Esophagus muscularis mucosa (tissue), 4 donors: ENCODE data around the gene CD180. TPM values are rescaled to one million over a fixed set of nuclear protein-coding genes. Genes with fewer than 3 reads are reported as not detected.

Source experiments
- DNase-seq: peaks from one replicate; pipeline ENCODE4 v3.0.0-alpha.2; 2017; ENCODE audit errors: extremely low spot score
- H3K27ac ChIP-seq, 4 donors: fragments of 200-600 bp; sonication (generic); replicated peaks in 1 of 4; 1 replicate in 3 of 4; 2 replicates in 1 of 4; pipeline ENCODE4 v1.5.1; 2016 to 2019; ENCODE audit warnings: mild to moderate bottlenecking in 1 of 4
- H3K27me3 ChIP-seq, 4 donors: fragments of 200-600 bp; sonication (generic); one replicate each; pipeline versions ENCODE4 v1.5.1 to v1.6.0; 2016 to 2019
- H3K36me3 ChIP-seq, 4 donors: fragments of 200-600 bp; sonication (generic); one replicate each; pipeline ENCODE4 v1.5.1; 2016 to 2019
- H3K4me1 ChIP-seq, 4 donors: fragments of 200-600 bp; sonication (generic); one replicate each; pipeline ENCODE4 v1.5.1; 2016 to 2019
- H3K4me3 ChIP-seq, 4 donors: fragments of 200-600 bp; sonication (generic); 1 replicate in 2 of 4; 2 replicates in 2 of 4; pipeline ENCODE4 v1.5.1; 2016 to 2019; ENCODE audit warnings: mild to moderate bottlenecking in 4 of 4, moderate library complexity in 1 of 4
- H3K9me3 ChIP-seq, 4 donors: fragments of 200-600 bp; sonication (generic); 1 replicate in 3 of 4; 2 replicates in 1 of 4; pipeline ENCODE4 v1.5.1; 2016 to 2019
- EP300 ChIP-seq: sonication (generic); formaldehyde crosslinking; IDR thresholded peaks from one replicate; pipeline ENCODE4 v1.6.1; 2017; ENCODE audit warnings: antibody characterized with exemption
- POLR2A ChIP-seq: fragments of 450-650 bp; IDR thresholded peaks from one replicate; pipeline ENCODE4 v1.6.1; 2017; ENCODE audit warnings: antibody characterized with exemption, moderate library complexity, mild to moderate bottlenecking, low read depth
- POLR2AphosphoS5 ChIP-seq, 2 donors: sonication (generic); formaldehyde crosslinking; IDR thresholded peaks; one replicate each; pipeline ENCODE4 v1.6.1; 2017; ENCODE audit warnings: antibody characterized with exemption in 2 of 2
- WGBS: methylation state at CpG from one replicate; pipeline ENCODE4 v1.1.5; 2018; 5-methylcytosine and 5-hydroxymethylcytosine counted together
- intact Hi-C: fragments of 100-400 bp; cut with DNase I; formaldehyde crosslinking; loops from one replicate; pipeline ENCODE4 v1.15.1; 2023
- total RNA-seq, 4 donors: library from RNA; depleted of rRNA; stranded (reverse); fragments of >200 nt; gene quantifications; one replicate each; pipeline versions ENCODE4 v1.1.0 to v1.2.1, GENCODE V29; 2016
- TF ChIP-seq, protein P1 (sequence below), 3 experiments: fragments of 200-600 bp in 2 of 3; fragments of 450-650 bp in 1 of 3; sonication (generic) in 2 of 3; IDR thresholded peaks; one replicate each; pipeline ENCODE4 v1.5.1; 2017 to 2019; ENCODE audit warnings: antibody characterized with exemption in 3 of 3, mild to moderate bottlenecking in 2 of 3, moderate library complexity in 1 of 3

Gene CD180
- total RNA-seq, 4 donors from 2014 or later, result 0.42 to 1.8 (median 0.67) TPM

DNA sequence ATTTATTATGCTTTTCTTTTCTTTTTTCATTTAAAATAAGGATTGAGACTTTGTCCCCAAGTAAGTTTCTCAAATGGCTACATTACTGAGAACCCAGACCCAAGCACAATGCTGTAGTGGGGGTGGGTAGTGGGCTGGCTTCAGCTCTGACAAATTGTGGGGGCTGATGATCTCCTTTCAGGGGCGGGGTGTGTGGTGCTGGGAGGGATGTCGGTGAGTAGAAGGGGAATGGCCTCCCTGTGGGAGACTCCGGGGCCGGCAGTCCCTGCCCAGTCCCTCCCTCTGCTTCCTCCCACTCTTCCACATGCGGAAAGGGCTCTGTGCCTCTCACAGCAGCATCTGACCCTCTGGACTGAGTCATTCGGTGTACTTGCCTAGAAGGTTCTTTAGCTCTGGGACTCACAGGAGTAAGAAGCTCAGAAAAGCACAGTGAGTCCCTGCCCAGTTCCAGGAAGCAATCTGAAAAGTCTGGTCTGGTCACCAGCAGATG, 14.3 kb downstream of the CD180 start:
- no peak for DNase-seq
- 31% methylated on average over 6 of the region's 6 CpGs for WGBS

DNA sequence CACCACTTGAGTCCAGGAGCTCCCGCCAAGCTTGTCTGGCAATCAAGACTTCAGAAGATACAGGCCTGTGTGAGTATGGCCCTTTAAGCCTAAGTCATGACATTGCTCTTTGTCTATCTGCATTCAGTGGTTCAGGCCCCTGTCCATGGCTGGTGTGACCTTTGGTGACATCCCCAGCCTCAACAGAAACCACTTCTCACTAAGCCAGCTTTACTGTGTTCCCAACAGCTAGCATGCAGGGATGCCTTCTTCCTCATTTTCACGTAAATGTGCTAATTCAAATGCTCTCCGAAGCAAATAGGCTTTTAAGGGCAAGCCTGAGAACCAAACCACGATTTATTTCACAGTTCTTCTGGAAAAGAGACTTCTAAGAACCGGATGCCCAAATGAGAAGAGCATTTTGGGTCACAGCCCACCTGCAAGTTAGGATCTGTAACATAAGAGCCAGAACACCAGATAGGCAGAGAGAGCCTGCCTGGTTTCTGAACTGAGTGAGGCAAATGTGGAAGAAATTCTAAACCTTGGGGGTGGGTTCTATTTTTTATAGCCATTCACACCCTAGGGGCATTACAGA, 14.9 kb downstream of the CD180 start:
- DNase-seq, result no peak
- Histone ChIP-seq H3K27me3 (no peaks in the 10 kb centered on the region), H3K4me3 (no peak overlapping the region), H3K27ac (peak overlapping the region in 2 of 4 donors; percentile 30 to 40), H3K4me1 (peaks cover 8 to 16% (median 12%) of the 10 kb centered on the region in 4 donors), H3K36me3 (no peaks in the 10 kb centered on the region), H3K9me3 (no peaks in the 10 kb centered on the region)
- intact Hi-C loops, result no loop called here
- no peak for TF ChIP-seq POLR2AphosphoS5 (IDR thresholded peaks at IDR 0.05)
- TF ChIP-seq, protein P1, sequence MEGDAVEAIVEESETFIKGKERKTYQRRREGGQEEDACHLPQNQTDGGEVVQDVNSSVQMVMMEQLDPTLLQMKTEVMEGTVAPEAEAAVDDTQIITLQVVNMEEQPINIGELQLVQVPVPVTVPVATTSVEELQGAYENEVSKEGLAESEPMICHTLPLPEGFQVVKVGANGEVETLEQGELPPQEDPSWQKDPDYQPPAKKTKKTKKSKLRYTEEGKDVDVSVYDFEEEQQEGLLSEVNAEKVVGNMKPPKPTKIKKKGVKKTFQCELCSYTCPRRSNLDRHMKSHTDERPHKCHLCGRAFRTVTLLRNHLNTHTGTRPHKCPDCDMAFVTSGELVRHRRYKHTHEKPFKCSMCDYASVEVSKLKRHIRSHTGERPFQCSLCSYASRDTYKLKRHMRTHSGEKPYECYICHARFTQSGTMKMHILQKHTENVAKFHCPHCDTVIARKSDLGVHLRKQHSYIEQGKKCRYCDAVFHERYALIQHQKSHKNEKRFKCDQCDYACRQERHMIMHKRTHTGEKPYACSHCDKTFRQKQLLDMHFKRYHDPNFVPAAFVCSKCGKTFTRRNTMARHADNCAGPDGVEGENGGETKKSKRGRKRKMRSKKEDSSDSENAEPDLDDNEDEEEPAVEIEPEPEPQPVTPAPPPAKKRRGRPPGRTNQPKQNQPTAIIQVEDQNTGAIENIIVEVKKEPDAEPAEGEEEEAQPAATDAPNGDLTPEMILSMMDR (IDR thresholded peaks at IDR 0.05), result no peak
- no peak for TF ChIP-seq EP300
- no peak for TF ChIP-seq POLR2A
- WGBS, result 75% methylated on average over 5 of the region's 5 CpGs

More for the DNA sequence above, 14.3 kb downstream of the CD180 start:
- no peaks in the 10 kb centered on the region for H3K36me3 ChIP-seq
- peak overlapping the region in 3 of 4 donors; percentile 16 to 40 (median 30) for H3K27ac ChIP-seq
- peak; percentile 12 to 58 for TF ChIP-seq POLR2AphosphoS5 (IDR thresholded peaks at IDR 0.05)
- TF ChIP-seq, protein P1 (IDR thresholded peaks at IDR 0.05), result no peak
- no peak for TF ChIP-seq POLR2A
- no peak for TF ChIP-seq EP300
- no peak overlapping the region for H3K4me3 ChIP-seq
- peaks cover 8 to 16% (median 12%) of the 10 kb centered on the region in 4 donors for H3K4me1 ChIP-seq
- no peaks in the 10 kb centered on the region for H3K27me3 ChIP-seq
- H3K9me3 ChIP-seq, result no peaks in the 10 kb centered on the region
- intact Hi-C loops, result no loop called here

DNA sequence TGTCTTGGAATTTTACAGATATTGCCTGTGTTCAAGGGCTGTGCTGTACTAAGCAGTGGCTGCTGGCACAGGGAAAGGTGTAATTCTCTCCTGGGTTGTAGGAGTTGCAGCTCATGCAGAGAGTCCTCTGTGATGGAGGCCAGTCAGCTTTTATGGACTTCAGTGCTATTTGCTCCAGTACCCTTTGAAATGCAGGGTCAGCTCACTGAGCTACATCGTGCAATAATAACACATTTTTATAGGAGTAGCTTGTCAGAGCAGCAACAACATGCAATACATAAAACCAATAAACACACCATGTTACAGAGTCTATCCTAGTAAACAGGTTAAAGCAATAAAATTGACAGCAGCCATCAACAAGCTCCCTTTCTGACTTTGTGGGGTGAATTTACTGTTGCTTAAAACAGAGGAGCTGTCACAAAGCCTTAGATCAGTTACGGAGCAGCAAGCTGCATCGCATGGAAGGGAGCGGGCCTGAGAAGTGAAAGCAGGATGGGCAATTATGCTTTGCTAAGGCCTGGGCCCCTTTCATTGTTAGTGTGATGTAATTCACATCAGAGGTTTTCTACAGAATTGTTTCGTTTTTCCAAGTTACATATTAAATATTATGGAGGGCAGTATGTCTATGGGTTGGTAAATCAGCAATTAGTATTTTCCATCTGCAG, 16.8 kb downstream of the CD180 start:
- H3K9me3 ChIP-seq, result no peaks in the 10 kb centered on the region
- WGBS, result 96% methylated on average over 5 of the region's 5 CpGs
- intact Hi-C loops, result no loop called here
- TF ChIP-seq POLR2AphosphoS5 (IDR thresholded peaks at IDR 0.05), result no peak
- H3K4me3 ChIP-seq, result no peak overlapping the region
- H3K36me3 ChIP-seq, result no peaks in the 10 kb centered on the region
- H3K27me3 ChIP-seq, result no peaks in the 10 kb centered on the region
- H3K27ac ChIP-seq, result no peak overlapping the region
- H3K4me1 ChIP-seq, result peaks cover 8 to 16% (median 12%) of the 10 kb centered on the region in 4 donors
- DNase-seq, result no peak

DNA sequence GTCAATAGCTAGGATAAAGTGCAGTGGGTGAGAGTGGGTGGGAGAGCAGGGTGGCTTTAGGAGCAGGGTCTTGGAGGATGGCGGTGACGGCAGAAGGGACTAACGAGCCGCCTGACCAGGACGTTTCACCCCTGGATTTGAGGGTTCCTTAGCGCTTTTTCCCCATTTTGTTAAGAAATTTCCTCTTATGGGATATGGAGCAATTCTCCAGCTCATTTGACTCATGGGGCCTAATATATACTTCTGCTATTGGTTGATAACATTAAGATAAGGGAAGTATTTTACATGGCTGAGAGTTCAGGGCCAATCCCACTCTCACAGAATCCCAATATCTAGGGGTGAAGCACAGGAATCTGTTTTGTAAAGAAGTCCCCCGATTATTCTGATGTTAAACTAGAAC, 17.6 kb downstream of the CD180 start:
- no peak for DNase-seq
- no peak for TF ChIP-seq POLR2AphosphoS5 (IDR thresholded peaks at IDR 0.05)
- no peak for TF ChIP-seq EP300
- TF ChIP-seq, protein P1 (IDR thresholded peaks at IDR 0.05), result no peak
- no peak for TF ChIP-seq POLR2A
- Histone ChIP-seq H3K36me3 (no peaks in the 10 kb centered on the region), H3K27ac (no peak overlapping the region), H3K9me3 (no peaks in the 10 kb centered on the region), H3K4me3 (no peak overlapping the region), H3K4me1 (peaks cover 8 to 16% (median 12%) of the 10 kb centered on the region in 4 donors), H3K27me3 (no peaks in the 10 kb centered on the region)
- intact Hi-C loops, result no loop called here
- WGBS, result 90% methylated on average over 7 of the region's 7 CpGs

DNA sequence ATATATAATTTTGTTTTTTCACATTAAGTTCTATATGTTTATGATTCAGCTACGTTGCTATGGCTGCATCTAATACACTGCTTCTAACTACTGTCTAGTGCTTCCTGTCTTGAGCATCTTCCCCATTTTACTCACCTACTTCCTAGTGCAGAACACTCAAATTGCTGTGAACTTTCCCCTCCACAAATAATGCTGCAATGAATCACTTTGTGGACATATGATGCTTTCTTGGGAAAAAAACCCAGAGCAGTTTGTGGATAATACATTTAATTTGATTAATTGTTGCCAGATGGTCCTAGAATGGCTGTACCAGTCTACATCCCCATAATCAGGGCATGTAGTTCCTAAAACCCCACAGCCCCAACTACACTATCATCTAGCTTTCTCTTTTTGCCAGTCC, 18.5 kb downstream of the CD180 start:
- DNase-seq, result no peak
- H3K27ac ChIP-seq, result no peak overlapping the region
- H3K9me3 ChIP-seq, result no peaks in the 10 kb centered on the region
- H3K4me3 ChIP-seq, result no peak overlapping the region
- TF ChIP-seq POLR2AphosphoS5 (IDR thresholded peaks at IDR 0.05), result no peak
- peaks cover 8 to 15% (median 11%) of the 10 kb centered on the region in 4 donors for H3K4me1 ChIP-seq
- no peaks in the 10 kb centered on the region for H3K27me3 ChIP-seq
- intact Hi-C loops, result no loop called here
- no peaks in the 10 kb centered on the region for H3K36me3 ChIP-seq
- 68% methylated on average over 1 of the region's 1 CpG for WGBS
